ENCODE data around the gene SPECC1.
"Not testable (repeated sequence)": the region's sequence is repeated elsewhere in the genome, so short reads cannot be mapped to it uniquely, and the experiment has no call there.

SPECC1 gene

GRCh38 chr17:20009302-20010098, at the start of gene SPECC1:
TSS of gene SPECC1 (plus strand) at chr17:20009359. CDS start at chr17:20096652, 87,293 bp downstream.
- peak; percentile 88 for DNase-seq

GRCh38 chr17:19962954-19963353, 46.2 kb upstream of the SPECC1 start:
- DNase-seq, result not testable (repeated sequence)

- no peak for DNase-seq
Measured at GRCh38 chr17:19973156-19973555, 36.0 kb upstream of the SPECC1 start.

- no peak for DNase-seq
Measured at GRCh38 chr17:19975601-19976000, 33.6 kb upstream of the SPECC1 start.

GRCh38 chr17:19977293-19978208, 31.6 kb upstream of the SPECC1 start, which contains the start of gene AKAP10:
TSS of gene AKAP10 (minus strand) at chr17:19977828. CDS start at chr17:19977679, 149 bp downstream.
- DNase-seq, result peak; percentile 90

GRCh38 chr17:19978209-19978802, 30.9 kb upstream of the SPECC1 start:
- DNase-seq, result no peak

GRCh38 chr17:19978805-19979211, 30.4 kb upstream of the SPECC1 start:
- no peak for DNase-seq

GRCh38 chr17:19979917-19980770, 29.0 kb upstream of the SPECC1 start:
- no peak for DNase-seq

- DNase-seq, result no peak
Measured at GRCh38 chr17:19986941-19987861, 22.0 kb upstream of the SPECC1 start.

GRCh38 chr17:19987897-19988296, 21.3 kb upstream of the SPECC1 start:
- DNase-seq, result no peak

- peak; percentile 85 for DNase-seq
Measured at GRCh38 chr17:19991252-19991885, 17.8 kb upstream of the SPECC1 start.

GRCh38 chr17:19992803-19993713, 16.1 kb upstream of the SPECC1 start:
- DNase-seq, result peak; percentile 93

- no peak for DNase-seq
Measured at GRCh38 chr17:19996086-19996485, 13.1 kb upstream of the SPECC1 start.

- peak; percentile 20 for DNase-seq
Measured at GRCh38 chr17:19996502-19996901, 12.7 kb upstream of the SPECC1 start.

GRCh38 chr17:20008242-20009051, 712 bp upstream of the SPECC1 start:
- DNase-seq, result peak; percentile 63

- no peak for DNase-seq
Measured at GRCh38 chr17:20009052-20009301, 182 bp upstream of the SPECC1 start.

- peak; percentile 83 for DNase-seq
Measured at GRCh38 chr17:20010099-20010863, 1.1 kb downstream of the SPECC1 start.

GRCh38 chr17:20010936-20011335, 1.8 kb downstream of the SPECC1 start:
- peak; percentile 22 for DNase-seq

Measured in NCI-H69 (cell line).